Neural cell (in vitro differentiated cells): ENCODE measurements around the gene CLTRN. TPM values are rescaled to one million over a fixed set of nuclear protein-coding genes. Genes with fewer than 3 reads are reported as not detected.

Source experiments
- H2AFZ ChIP-seq: fragments of 200-600, 300-800 bp; sonication (generic), shearing (Covaris generic); 2 replicates; pipeline ENCODE4 v1.6.0; 2014; ENCODE audit warnings: low read depth, mild to moderate bottlenecking, antibody characterized with exemption, low read length, moderate library complexity
- H3F3A ChIP-seq: fragments of 200-600 bp; shearing (Covaris generic); 2 replicates; pipeline ENCODE4 v1.6.1; 2016; ENCODE audit warnings: mild to moderate bottlenecking, moderate library complexity, mixed read lengths, antibody characterized with exemption, low read length; ENCODE audit not compliant: insufficient read depth, poor library complexity, severe bottlenecking
- H3K27ac ChIP-seq: fragments of 200-600, 300-800 bp; sonication (generic), shearing (Covaris generic); 2 replicates; pipeline ENCODE4 v1.5.1; 2014; ENCODE audit warnings: mild to moderate bottlenecking, low read length, moderate library complexity
- H3K27me3 ChIP-seq: fragments of 300-800, 200-600 bp; sonication (generic), shearing (Covaris generic); 2 replicates; pipeline ENCODE4 v1.6.0; 2014; ENCODE audit warnings: mild to moderate bottlenecking, low read depth, low read length, moderate library complexity; ENCODE audit not compliant: insufficient read depth
- H3K36me3 ChIP-seq: fragments of 300-800, 200-600 bp; sonication (generic), shearing (Covaris generic); 2 replicates; pipeline ENCODE4 v1.5.1; 2014; ENCODE audit warnings: mild to moderate bottlenecking, antibody characterized with exemption, low read length, moderate library complexity; ENCODE audit not compliant: insufficient read depth
- H3K4me2 ChIP-seq: fragments of 300-800, 200-600 bp; sonication (generic), shearing (Covaris generic); 2 replicates; pipeline ENCODE4 v1.6.0; 2014; ENCODE audit warnings: mild to moderate bottlenecking, low read length
- H3K4me3 ChIP-seq: fragments of 300-800, 200-600 bp; sonication (generic), shearing (Covaris generic); 2 replicates; pipeline ENCODE4 v1.5.1; 2014; ENCODE audit warnings: mild to moderate bottlenecking, low read length, moderate library complexity
- H3K79me2 ChIP-seq: fragments of 200-600 bp; shearing (Covaris generic); replicated peaks from 2 replicates; pipeline ENCODE4 v1.6.0; 2014; ENCODE audit warnings: mild to moderate bottlenecking, low read length, moderate library complexity; ENCODE audit not compliant: insufficient read depth
- H3K9ac ChIP-seq: fragments of 300-800, 200-600 bp; sonication (generic), shearing (Covaris generic); 2 replicates; pipeline ENCODE4 v1.6.1; 2016; ENCODE audit warnings: mild to moderate bottlenecking, low read length, mixed read lengths
- H3K9me2 ChIP-seq: fragments of 200-600 bp; shearing (Covaris generic); 2 replicates; pipeline ENCODE4 v1.6.1; 2016; ENCODE audit warnings: mild to moderate bottlenecking, low read length, mixed read lengths; ENCODE audit not compliant: insufficient read depth
- H3K9me3 ChIP-seq: fragments of 200-600, 300-800 bp; sonication (generic), shearing (Covaris generic); 2 replicates; pipeline ENCODE4 v1.6.1; 2016; ENCODE audit warnings: mild to moderate bottlenecking, mixed run types, low read length, moderate library complexity, mixed read lengths
- H4K20me1 ChIP-seq: fragments of 200-600 bp; shearing (Covaris generic); 2 replicates; pipeline ENCODE4 v1.6.1; 2016; ENCODE audit warnings: mild to moderate bottlenecking, mixed run types; ENCODE audit not compliant: insufficient read depth
- CTCF ChIP-seq: fragments of 450-650 bp; IDR thresholded peaks from 2 replicates; pipeline ENCODE4 v1.5.1; 2014; ENCODE audit warnings: antibody characterized with exemption, mild to moderate bottlenecking, moderate library complexity; ENCODE audit not compliant: poor library complexity, severe bottlenecking
- EP300 ChIP-seq: fragments of 450-650 bp; conservative IDR thresholded peaks from 2 replicates; pipeline ENCODE4 v1.6.1; 2014; ENCODE audit warnings: antibody characterized with exemption, mild to moderate bottlenecking, moderate library complexity; ENCODE audit not compliant: poor library complexity, severe bottlenecking
- EZH2 ChIP-seq: fragments of 200-600, 300-800 bp; shearing (Covaris generic), sonication (generic); IDR thresholded peaks from 2 replicates; pipeline ENCODE4 v1.6.1; 2014; ENCODE audit warnings: antibody characterized with exemption, low read length, borderline replicate concordance, mild to moderate bottlenecking; ENCODE audit not compliant: insufficient read depth, poor library complexity, severe bottlenecking
- MXI1 ChIP-seq: fragments of 450-650 bp; conservative IDR thresholded peaks from 2 replicates; pipeline ENCODE4 v1.6.1; 2014; ENCODE audit warnings: antibody characterized with exemption, mild to moderate bottlenecking; ENCODE audit not compliant: poor library complexity, severe bottlenecking
- POLR2AphosphoS5 ChIP-seq: IDR thresholded peaks from 2 replicates; pipeline ENCODE4 v1.6.1; 2012
- RAD21 ChIP-seq: fragments of 450-650 bp; conservative IDR thresholded peaks from 2 replicates; pipeline ENCODE4 v1.6.1; 2014; ENCODE audit warnings: antibody characterized with exemption, mild to moderate bottlenecking, moderate library complexity
- REST ChIP-seq: IDR thresholded peaks from 2 replicates; pipeline ENCODE4 v1.6.1; 2012; ENCODE audit warnings: borderline replicate concordance
- SMC3 ChIP-seq: fragments of 450-650 bp; conservative IDR thresholded peaks from 2 replicates; pipeline ENCODE4 v1.6.1; 2014; ENCODE audit warnings: antibody characterized with exemption, mild to moderate bottlenecking, moderate library complexity; ENCODE audit not compliant: poor library complexity
- TAF1 ChIP-seq: IDR thresholded peaks from 2 replicates; pipeline ENCODE4 v1.6.1; 2012; ENCODE audit warnings: low read depth
- polyA plus RNA-seq: library from polyadenylated mRNA; depleted of rRNA; stranded (reverse); fragments of >200 nt; gene quantifications from 2 replicates; pipeline ENCODE4 v1.2.3, GENCODE V29; 2014

CLTRN gene
- polyA plus RNA-seq, 1 donor from 2014 or later, result 2.2 TPM

GRCh38 chrX:15631637-15632036, 33.0 kb downstream of the CLTRN start:
- H3K9ac ChIP-seq, result no peak overlapping the region
- no peaks in the 10 kb centered on the region for H3K36me3 ChIP-seq
- no peaks in the 10 kb centered on the region for H3K9me3 ChIP-seq
- no peak overlapping the region for H3K4me3 ChIP-seq
- H2AFZ ChIP-seq, result no peak overlapping the region
- no peaks in the 10 kb centered on the region for H3F3A ChIP-seq
- no peak for TF ChIP-seq POLR2AphosphoS5
- TF ChIP-seq SMC3, result no peak
- TF ChIP-seq EZH2, result no peak
- TF ChIP-seq MXI1, result no peak
- TF ChIP-seq REST, result no peak
- no peak for TF ChIP-seq EP300
- TF ChIP-seq RAD21, result no peak
- TF ChIP-seq CTCF, result no peak
- TF ChIP-seq TAF1, result no peak
- no peaks in the 10 kb centered on the region for H4K20me1 ChIP-seq
- H3K9me2 ChIP-seq, result no peaks in the 10 kb centered on the region
- no peaks in the 10 kb centered on the region for H3K79me2 ChIP-seq
- no peak overlapping the region for H3K27ac ChIP-seq
- no peak overlapping the region for H3K4me2 ChIP-seq
- H3K27me3 ChIP-seq, result no peaks in the 10 kb centered on the region

GRCh38 chrX:15623054-15623453, 41.6 kb downstream of the CLTRN start:
- no peaks in the 10 kb centered on the region for H3F3A ChIP-seq
- no peak overlapping the region for H3K9ac ChIP-seq
- no peaks in the 10 kb centered on the region for H3K9me2 ChIP-seq
- H3K79me2 ChIP-seq, result no peaks in the 10 kb centered on the region
- TF ChIP-seq SMC3 (no peak), POLR2AphosphoS5 (no peak), EZH2 (no peak), TAF1 (no peak), CTCF (no peak), REST (no peak), MXI1 (no peak), EP300 (no peak), RAD21 (no peak)
- no peaks in the 10 kb centered on the region for H4K20me1 ChIP-seq
- no peak overlapping the region for H2AFZ ChIP-seq
- H3K36me3 ChIP-seq, result no peaks in the 10 kb centered on the region
- no peaks in the 10 kb centered on the region for H3K9me3 ChIP-seq
- no peaks in the 10 kb centered on the region for H3K27me3 ChIP-seq
- H3K27ac ChIP-seq, result no peak overlapping the region
- H3K4me2 ChIP-seq, result no peak overlapping the region
- no peak overlapping the region for H3K4me3 ChIP-seq
